GM19193 (cell line): ENCODE results near the gene PSAPL1.

ENCODE experiments used
- POLR2A ChIP-seq: IDR thresholded peaks from 4 replicates; pipeline ENCODE4 v1.6.1; 2011; ENCODE audit not compliant: insufficient read depth, insufficient read length; ENCODE audit errors: extremely low read depth

Gene PSAPL1

DNA sequence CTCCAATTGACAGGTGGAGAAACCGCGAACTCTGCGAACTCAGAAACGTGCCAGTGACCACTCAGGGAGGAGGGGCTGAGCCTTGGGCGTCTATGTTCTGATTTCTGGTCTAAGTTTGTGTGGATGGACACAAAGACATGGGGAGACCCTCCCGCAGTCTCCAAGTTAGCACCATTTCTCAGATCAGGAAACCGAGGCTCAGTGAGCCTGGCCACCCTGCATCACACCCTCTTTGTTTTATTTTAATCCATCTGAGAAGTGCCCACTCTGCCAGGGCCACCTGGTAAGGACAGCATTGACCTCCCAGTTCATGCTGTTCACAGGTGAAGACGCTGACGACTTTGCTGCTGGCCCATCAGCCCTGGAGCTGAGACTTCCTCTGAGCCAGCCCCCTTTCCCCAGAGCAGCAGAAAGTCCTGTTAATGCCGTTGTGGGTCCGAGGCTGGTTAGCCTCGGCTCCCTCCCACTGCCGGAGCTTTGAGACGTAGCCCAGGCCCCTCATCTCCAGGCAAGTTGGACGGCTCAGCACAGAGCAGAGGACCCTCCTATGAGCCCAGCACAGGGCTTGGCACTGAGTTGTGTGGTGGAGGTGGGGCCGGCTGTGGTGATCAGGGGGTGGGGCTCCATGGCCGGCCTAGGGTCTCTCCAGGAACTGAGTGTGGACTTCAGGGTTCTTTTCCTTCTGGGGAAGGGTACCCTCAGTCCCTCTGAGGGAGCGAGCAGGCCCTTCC lies 43.7 kb downstream of the PSAPL1 start:
- no peak for TF ChIP-seq POLR2A

DNA sequence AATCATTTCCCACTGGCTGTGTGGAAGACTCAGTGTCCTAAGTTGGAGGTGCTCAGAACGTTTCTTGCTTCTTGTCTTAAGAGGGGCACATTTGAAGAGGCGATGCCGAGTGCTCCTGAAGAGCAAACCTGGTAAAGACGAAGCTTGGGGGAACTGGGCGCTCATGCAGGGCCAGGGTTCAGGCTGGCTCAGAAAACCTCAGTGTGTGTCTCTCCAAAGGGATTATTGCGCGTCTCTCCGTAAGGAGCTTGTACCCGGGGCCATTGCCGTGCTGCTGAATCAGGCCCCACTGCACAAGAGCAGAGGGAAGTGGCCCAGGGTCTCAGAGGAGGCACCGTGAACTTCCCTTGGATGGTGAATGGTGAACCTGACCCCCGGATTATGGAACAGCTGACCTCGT lies 44.4 kb downstream of the PSAPL1 start:
- TF ChIP-seq POLR2A, result no peak

DNA sequence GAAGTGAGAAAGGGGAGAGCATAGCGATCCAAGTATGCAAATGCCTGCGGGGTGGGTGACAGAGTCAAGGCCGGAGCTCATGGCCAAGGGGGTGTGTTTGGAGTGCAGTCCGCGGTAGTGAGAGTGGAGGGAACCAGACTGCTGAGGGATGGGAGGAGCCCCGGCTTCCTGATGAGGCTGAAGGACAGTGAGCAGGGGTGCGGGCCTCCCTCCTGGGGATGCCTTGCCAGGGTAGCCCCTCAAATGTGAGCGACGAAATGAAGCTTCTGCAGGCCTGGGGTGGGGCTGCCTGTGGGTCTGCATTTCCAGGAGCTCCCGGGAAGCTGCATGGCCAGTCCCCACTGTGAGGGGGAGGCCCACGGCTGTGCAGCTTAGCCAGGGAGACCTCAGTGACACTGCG lies 45.0 kb downstream of the PSAPL1 start:
- no peak for TF ChIP-seq POLR2A

DNA sequence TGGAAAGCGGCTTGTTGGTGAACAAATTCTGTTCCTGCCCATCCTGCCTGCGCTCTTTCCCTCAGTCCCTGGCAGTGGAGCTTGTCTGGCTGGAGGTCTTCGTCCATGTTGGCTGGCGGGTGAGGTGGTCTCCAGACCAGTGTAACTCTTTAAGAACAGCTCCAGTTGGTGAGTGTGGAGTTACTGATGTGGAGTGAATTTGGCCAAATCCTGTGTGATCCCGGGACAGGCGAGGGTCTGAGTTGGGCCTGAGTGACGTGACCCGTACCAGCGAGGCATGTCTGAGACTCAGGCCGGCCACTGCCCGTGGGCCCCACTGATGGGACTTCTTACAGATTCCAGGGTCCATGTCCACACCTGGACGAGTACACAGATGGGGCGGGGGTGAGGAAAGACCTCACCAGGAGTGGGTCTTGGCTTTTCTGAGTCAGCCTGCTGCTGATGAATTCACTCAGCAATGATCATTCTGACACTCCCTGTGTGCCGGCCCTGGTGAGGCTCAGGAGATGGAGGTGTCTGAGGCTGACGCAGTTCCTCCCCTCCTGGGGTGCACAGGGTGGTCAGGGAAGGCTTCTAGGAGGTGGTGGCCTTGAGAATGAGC lies 45.5 kb downstream of the PSAPL1 start:
- TF ChIP-seq POLR2A, result no peak

DNA sequence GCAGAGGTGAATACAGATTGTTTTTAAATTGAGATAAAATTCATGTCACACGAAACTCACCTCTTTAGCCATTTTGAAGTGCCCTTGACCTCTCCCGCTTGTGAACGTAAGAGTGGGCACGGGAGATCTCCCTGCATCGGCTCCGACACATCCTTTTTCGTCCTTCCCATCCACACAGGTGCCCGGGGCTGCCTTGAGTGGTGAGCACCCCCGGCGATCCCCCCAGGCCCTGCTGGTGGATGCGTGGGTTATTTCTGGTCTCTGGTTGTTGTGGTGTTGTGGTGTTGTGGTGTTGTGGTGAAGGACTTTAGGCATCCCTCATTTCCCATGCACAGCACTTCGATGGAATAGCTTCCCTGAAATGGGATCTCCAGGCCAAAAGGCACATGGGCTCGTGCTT lies 46.1 kb downstream of the PSAPL1 start:
- no peak for TF ChIP-seq POLR2A

DNA sequence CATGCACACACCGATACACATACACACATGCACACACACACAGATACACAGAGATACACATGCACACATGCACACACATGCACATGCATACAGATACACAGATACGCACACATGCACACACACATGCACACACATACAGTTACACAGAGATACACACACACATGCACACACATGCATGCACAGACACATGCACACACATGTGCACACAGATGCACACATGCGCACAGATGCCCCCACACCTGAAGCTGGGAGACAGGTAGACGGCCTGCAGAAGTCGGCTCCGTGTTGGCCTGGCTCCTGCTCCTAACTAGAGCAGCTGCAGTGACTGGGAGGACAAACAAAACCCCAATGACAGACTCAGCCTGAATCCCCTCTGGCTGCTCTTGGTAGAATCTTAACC lies 46.8 kb downstream of the PSAPL1 start:
- TF ChIP-seq POLR2A, result no peak

DNA sequence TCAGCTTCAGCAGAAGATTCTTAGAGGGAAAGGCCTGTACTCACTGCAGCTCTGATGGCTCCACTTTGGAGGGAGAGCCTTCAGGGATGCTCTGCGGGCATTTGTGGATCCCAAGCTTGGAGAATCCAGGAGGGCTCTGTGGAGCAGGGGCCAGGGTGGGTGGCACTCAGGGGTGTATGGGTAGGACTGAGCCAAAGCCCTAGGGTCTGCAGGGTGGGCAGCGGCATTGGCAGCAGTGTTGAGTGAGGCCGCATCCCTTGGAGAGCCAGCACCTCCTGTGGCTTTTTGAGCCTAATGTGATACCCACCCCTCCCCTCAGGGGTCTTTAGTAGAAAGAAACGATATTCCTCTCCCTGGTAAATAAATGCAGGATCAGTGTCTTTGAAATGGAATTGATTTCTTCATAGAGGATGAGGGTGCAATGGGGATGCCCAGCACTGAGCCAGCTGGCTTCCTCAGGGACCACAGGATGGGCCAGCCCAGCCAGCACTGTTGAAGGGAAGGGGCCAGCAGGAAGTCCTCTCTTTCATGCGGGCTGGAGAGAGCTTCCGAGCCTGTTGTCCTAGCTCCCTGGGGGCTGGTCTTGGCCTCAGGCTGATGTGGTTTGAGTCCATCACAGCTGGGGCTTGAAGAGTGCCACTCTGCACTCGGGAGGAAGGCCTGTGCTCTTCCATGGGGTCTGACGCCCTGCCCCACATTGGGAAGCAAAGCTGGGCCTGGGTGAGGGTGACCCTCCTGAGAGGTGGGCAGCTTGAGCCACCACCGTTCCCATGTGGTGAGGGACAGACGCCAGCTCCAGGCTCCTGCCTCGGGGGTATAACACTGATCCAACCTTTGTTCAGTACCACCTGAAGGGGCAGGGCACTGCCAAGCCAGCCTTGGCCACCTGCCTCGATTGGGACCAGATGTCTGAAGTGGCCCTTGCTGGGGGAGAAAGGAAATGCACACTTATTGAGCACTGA lies 49.5 kb downstream of the PSAPL1 start:
- no peak for TF ChIP-seq POLR2A

DNA sequence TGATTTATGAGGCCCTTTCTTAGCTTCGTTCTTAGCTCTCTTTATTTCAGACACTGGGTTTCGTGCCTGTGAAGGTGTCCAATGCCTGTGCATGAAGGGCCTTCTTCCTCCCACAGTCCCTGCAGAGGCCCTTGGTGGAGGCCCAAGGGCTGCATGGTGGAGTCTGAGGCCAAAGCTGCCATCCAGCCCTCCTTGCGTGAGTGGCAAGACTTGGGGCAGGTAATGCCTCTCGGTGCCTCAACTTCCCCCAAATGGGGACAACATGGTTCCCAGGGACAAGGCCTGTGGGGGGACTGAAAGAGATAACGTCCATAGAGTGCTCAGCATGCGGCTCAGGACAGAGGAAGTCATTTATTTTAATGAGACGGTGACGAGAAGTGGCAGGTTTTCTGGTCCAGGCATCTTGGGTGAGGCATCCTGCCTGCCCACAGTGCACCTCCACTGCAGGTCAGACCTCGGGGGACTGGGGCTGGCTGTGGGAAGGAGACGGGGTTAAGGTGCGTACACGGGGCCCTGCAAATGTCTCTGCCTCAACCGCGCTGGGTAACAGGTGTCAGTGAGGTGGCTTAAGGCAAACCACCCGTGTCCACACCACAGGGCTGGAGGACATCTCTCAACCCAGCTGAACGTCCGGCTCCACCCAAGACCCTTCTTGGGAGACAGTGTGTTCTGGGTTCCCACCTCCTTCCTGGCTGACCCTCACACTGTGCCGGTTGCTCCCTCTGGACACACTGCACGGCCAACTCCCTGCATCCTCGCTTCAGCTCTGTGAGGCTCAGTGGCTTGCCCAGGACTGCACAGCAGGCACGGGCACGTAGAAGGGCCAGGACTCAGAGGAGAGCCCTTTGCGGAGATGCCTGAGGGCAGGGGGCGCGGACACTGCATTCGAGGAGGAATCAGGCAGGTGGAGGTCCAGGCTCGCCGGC lies 50.5 kb downstream of the PSAPL1 start:
- no peak for TF ChIP-seq POLR2A

DNA sequence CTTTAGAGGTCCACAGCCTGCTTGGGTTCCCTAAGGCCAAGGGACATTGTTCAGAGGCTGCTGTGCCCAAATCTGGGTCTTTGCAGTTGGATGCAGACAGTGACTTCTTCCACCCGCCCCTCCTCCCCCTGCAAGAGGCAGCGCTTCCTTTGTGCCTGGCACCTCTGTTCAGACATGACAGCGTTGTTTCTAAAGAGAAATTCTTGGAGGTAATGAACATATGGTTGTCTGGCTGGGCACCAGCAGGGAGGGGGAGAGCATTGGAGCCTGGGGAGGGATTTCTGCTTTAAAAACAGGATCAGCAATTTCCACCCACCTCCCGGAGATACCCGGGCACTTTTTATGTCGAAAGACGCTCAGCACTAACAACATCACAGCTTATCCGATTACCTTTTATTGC lies 51.5 kb downstream of the PSAPL1 start:
- no peak for TF ChIP-seq POLR2A

DNA sequence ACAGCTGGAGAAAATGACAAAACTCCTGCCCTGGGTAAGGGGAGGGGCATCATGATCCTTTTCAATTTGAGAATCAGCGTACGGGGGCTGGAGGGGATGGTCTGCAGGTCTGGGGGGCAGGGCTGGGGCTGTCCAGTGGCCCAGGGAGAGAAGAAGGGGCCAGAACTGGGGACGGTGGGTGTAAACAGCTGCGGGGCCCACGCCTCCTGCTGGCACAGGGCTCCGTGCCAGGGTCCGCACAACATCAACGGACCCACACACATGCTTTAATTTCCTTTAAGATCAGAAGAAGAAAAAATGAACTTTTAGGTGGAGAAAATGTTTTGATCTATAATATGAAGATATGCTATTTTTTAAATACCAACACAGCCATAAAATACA lies 52.1 kb downstream of the PSAPL1 start:
- TF ChIP-seq POLR2A, result no peak

DNA sequence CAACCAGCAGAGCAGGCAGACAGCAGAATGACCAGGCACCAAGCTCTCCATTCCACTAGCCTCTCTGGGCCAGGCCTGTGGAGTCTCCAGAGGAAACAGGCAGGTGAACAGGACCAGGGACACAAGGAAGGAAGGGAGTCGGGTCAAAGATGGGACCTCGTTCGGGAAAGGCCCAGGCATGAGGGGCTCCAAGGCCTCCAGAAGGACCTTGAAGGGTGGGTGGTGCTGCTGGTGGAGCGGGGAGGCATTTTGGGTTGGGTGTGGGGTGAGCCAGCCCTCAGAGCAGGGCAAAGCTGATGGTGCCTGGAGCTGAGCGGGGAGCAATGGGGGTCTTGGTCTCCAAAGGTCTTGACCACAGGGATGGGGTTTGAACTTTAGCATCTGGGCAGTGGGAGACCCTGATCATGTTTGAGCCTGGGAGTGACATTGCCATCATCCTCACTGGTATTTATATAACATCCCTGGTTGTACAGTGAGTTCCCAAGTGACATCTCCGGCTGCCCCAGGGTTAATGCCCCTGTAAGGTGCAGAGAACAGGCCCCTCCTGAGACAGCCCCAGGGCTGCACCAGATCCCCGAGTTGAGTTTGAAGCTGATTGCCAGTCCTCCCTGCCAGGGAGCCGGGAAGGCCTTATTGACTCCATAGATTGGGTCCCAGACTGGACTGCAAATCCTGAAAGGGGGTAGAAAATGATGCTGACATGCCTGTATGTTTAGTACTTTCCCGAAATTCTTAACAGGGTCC lies 52.7 kb downstream of the PSAPL1 start:
- no peak for TF ChIP-seq POLR2A

DNA sequence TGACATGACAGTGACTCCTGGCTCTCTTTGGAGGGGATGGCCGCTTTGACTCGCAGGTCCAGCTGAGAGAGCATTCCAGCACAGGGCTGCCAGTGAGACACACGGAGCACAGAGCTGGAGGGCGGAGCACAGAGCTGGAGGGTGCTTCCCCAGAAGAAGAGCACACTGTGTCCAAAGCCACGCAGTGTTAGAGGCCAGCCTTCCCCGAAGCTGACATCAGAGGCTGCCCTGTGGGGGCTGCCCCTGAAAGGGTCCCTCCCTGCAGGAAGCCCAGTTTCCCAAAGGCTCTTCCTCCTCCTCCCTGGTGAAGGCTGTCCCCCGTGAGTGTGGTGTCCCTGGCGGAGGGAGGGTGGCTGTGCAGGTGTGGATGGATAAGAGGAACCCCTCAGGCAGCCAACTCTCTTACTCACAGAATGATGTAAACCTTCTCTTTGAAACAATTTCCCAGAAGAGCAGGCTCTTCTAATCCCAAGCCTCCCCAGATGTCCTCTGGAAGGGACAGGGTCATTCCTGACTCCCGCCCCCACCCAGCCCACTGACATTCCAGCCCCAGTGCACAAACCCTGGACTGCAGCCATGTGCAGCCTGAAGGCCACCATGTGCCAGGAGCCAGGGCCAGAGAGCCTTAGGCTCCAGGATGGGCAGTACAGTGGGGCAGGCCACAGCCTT lies 53.4 kb downstream of the PSAPL1 start:
- no peak for TF ChIP-seq POLR2A
